GM12892 (cell line): ENCODE data around the gene ST6GALNAC2.
A peak's percentile ranks its signal among the peaks of the same experiment; 100 is the strongest.

Experiments used
- POLR2A ChIP-seq: IDR thresholded peaks from 2 replicates; pipeline ENCODE4 v1.6.1; 2011; ENCODE audit warnings: low read depth, low read length, control low read depth
- POLR2AphosphoS5 ChIP-seq: IDR thresholded peaks from 2 replicates; pipeline ENCODE4 v1.6.1; 2011; ENCODE audit warnings: low read depth, low read length, control low read depth

DNA sequence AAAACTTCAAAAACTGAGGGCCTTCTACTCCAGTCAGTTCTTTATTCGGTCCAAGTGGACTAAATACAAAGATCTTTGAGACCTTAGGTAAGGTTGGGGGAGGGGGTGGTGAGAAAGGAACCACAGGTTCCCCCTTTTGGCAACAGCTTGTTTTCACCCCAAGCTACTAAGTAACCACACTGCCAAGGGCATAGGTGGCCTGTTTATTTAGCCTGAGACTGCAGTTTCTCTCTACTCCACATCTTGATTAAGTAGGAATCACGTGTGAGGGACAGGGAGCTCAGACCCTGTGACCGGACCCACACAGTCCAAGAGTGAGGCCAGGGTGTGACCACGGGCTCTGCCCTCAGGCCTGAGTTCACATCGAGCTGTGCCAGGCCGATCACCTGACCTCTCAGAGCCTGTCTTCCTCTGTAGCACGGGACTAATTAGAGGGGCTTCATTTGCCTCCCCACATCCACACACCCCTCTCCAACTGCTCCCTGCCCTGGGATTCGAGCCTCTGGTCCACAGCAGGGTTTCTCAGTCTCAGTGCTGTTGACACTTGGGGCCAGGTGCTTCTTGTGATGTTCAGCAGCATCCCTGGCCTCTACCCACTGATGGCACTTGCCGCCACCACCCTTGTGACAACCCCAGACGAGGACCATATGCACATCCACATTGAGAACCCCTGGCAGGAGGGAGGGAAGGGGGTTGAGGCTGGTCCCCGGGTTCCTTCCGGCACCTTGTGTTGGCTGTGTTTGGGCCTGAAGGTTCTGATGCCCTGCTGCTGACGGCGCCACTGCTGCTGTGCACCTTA is 17.8 kb downstream of the ST6GALNAC2 start:
- TF ChIP-seq POLR2A: no peak; the same call in 1 of the 2 replicates
- TF ChIP-seq POLR2AphosphoS5: peak; percentile 65
